Activated CD4-positive, alpha-beta T cell treated with anti-CD3 and anti-CD28 coated beads for 48 hours (primary cell): ENCODE measurements around the gene MC5R.

ENCODE experiments used
- DNase-seq: peaks from one replicate; pipeline ENCODE4 v3.0.0-alpha.2; 2020

The MC5R gene

GRCh38 chr18:13823707-13824395 is at the start of gene MC5R:
MC5R (plus strand) TSS chr18:13824149; CDS start chr18:13825766, 1,617 bp downstream.
- peak; percentile 80 for DNase-seq

GRCh38 chr18:13775058-13775457 is 48.9 kb upstream of the MC5R start:
- no peak for DNase-seq

- no peak for DNase-seq
Observed at GRCh38 chr18:13791181-13791580, 32.8 kb upstream of the MC5R start.

- DNase-seq: no peak
Observed at GRCh38 chr18:13793819-13794218, 30.1 kb upstream of the MC5R start.

- no peak for DNase-seq
Observed at GRCh38 chr18:13796515-13796914, 27.4 kb upstream of the MC5R start.

GRCh38 chr18:13797157-13797611 is 26.8 kb upstream of the MC5R start:
- no peak for DNase-seq

- no peak for DNase-seq
Observed at GRCh38 chr18:13799396-13799795, 24.6 kb upstream of the MC5R start.

- peak; percentile 72 for DNase-seq
Observed at GRCh38 chr18:13800505-13801259, 23.3 kb upstream of the MC5R start.

GRCh38 chr18:13801260-13801601 is 22.7 kb upstream of the MC5R start:
- no peak for DNase-seq

GRCh38 chr18:13804305-13804704 is 19.6 kb upstream of the MC5R start:
- DNase-seq: no peak

- no peak for DNase-seq
Observed at GRCh38 chr18:13808294-13809042, 15.5 kb upstream of the MC5R start.

- DNase-seq: no peak
Observed at GRCh38 chr18:13809043-13809430, 14.9 kb upstream of the MC5R start.

GRCh38 chr18:13809531-13810255 is 14.3 kb upstream of the MC5R start:
- no peak for DNase-seq

- no peak for DNase-seq
Observed at GRCh38 chr18:13810950-13811485, 12.9 kb upstream of the MC5R start.

GRCh38 chr18:13811993-13812392 is 12.0 kb upstream of the MC5R start:
- no peak for DNase-seq

- peak; percentile 73 for DNase-seq
Observed at GRCh38 chr18:13813271-13813849, 10.6 kb upstream of the MC5R start.

GRCh38 chr18:13826209-13826608 is 2.3 kb downstream of the MC5R start:
- DNase-seq: no peak

- no peak for DNase-seq
Observed at GRCh38 chr18:13831864-13832508, 8.0 kb downstream of the MC5R start.

GRCh38 chr18:13834496-13835015 is 10.6 kb downstream of the MC5R start:
- DNase-seq: no peak

GRCh38 chr18:13835202-13835601 is 11.3 kb downstream of the MC5R start:
- DNase-seq: no peak

GRCh38 chr18:13836559-13836958 is 12.6 kb downstream of the MC5R start:
- DNase-seq: no peak

GRCh38 chr18:13849791-13850190 is 25.8 kb downstream of the MC5R start:
- no peak for DNase-seq
